H1 (cell line): ENCODE results near the gene SLC26A11. TPM values are rescaled to one million over a fixed set of nuclear protein-coding genes. Genes with fewer than 3 reads are reported as not detected.

Experiments
- CTCF ChIA-PET: fragments of 300-600 bp; sonication (Branson Sonifier 250); formaldehyde crosslinking; loops from one replicate; lab custom pipeline; 2021; ENCODE audit not compliant: partially characterized antibody; lab: Charles Lee
- POLR2A ChIA-PET: fragments of 300-600 bp; sonication (Branson Sonifier 250); formaldehyde crosslinking; loops from one replicate; lab custom pipeline; 2021; ENCODE audit warnings: inconsistent platforms; ENCODE audit not compliant: partially characterized antibody; lab: Charles Lee
- DNase-seq, 2 experiments: peaks; one replicate each; pipeline versions ENCODE4 v3.0.0 to v3.0.0-alpha.2; 2010 to 2022; ENCODE audit warnings: low spot score in 2 of 2, low read depth in 1 of 2, mixed read lengths in 1 of 2
- FAIRE-seq: peaks from 2 replicates; lab custom pipeline; 2011; peaks lifted over from hg19 to GRCh38; lab: Jason Lieb, UNC
- H2AFZ ChIP-seq: 2 replicates; pipeline ENCODE4 v1.8.1; 2012; ENCODE audit warnings: low read length, inconsistent platforms
- H2AK5ac ChIP-seq: 2 replicates; pipeline ENCODE4 v1.6.1; 2013; ENCODE audit warnings: low read depth, low read length
- H2BK120ac ChIP-seq: replicated peaks from 2 replicates; pipeline ENCODE3; 2013; ENCODE audit warnings: low read depth, low read length, inconsistent platforms
- H2BK12ac ChIP-seq: 2 replicates; pipeline ENCODE4 v1.6.1; 2013; ENCODE audit warnings: low read depth, low read length
- H2BK15ac ChIP-seq: 2 replicates; pipeline ENCODE4 v1.6.1; 2013; ENCODE audit warnings: low read length
- H2BK20ac ChIP-seq: 2 replicates; pipeline ENCODE4 v1.6.1; 2013; ENCODE audit warnings: low read length
- H2BK5ac ChIP-seq: 2 replicates; pipeline ENCODE4 v1.6.1; 2013; ENCODE audit warnings: low read depth, low read length
- H3K14ac ChIP-seq: 2 replicates; pipeline ENCODE4 v1.6.1; 2013; ENCODE audit warnings: inconsistent platforms; ENCODE audit not compliant: insufficient read length
- H3K18ac ChIP-seq: 2 replicates; pipeline ENCODE4 v1.6.1; 2013; ENCODE audit warnings: low read length; ENCODE audit errors: extremely low read depth
- H3K23ac ChIP-seq: 2 replicates; pipeline ENCODE4 v1.6.1; 2013; ENCODE audit warnings: inconsistent platforms; ENCODE audit not compliant: insufficient read length
- H3K23me2 ChIP-seq: 2 replicates; pipeline ENCODE4 v1.6.1; 2013; ENCODE audit warnings: low read depth, low read length
- H3K27ac ChIP-seq: 2 replicates; pipeline ENCODE4 v1.6.1; 2011; ENCODE audit warnings: low read depth, low read length, inconsistent platforms
- H3K27me3 ChIP-seq, 4 experiments: replicated peaks in 1 of 4; 1 replicate in 1 of 4; 2 replicates in 3 of 4; pipeline versions ENCODE4 v1.6.1 to v1.8.1; 2011 to 2013; ENCODE audit warnings: low read length in 3 of 4, mild to moderate bottlenecking in 3 of 4, inconsistent platforms in 2 of 4, mixed read lengths in 2 of 4, moderate library complexity in 1 of 4; ENCODE audit not compliant: control insufficient read depth in 3 of 4, insufficient read depth in 3 of 4; ENCODE audit errors: extremely low read depth in 1 of 4
- H3K36me3 ChIP-seq, 4 experiments: 2 replicates each; pipeline versions ENCODE4 v1.6.1 to v1.8.1; 2011 to 2013; ENCODE audit warnings: mild to moderate bottlenecking in 4 of 4, low read length in 3 of 4, moderate library complexity in 2 of 4, control low read depth in 1 of 4, inconsistent platforms in 1 of 4; ENCODE audit not compliant: insufficient read depth in 4 of 4, control insufficient read depth in 2 of 4
- H3K4ac ChIP-seq: replicated peaks from 2 replicates; pipeline ENCODE3; 2013; ENCODE audit warnings: low read length, low read depth, mixed read lengths, inconsistent platforms; ENCODE audit not compliant: insufficient read length
- H3K4me1 ChIP-seq, 4 experiments: replicated peaks in 1 of 4; 1 replicate in 1 of 4; 2 replicates in 3 of 4; pipeline versions ENCODE4 v1.6.1 to v1.8.1; 2011 to 2013; ENCODE audit warnings: low read length in 3 of 4, inconsistent platforms in 2 of 4, mixed read lengths in 1 of 4; ENCODE audit not compliant: insufficient read depth in 4 of 4, control insufficient read depth in 3 of 4
- H3K4me2 ChIP-seq, 2 experiments: 2 replicates each; pipeline versions ENCODE4 v1.6.1 to v1.8.1; 2011 to 2013; ENCODE audit warnings: low read depth in 2 of 2, low read length in 2 of 2, control low read depth in 1 of 2, inconsistent platforms in 1 of 2, mild to moderate bottlenecking in 1 of 2; ENCODE audit not compliant: insufficient read depth in 1 of 2
- H3K4me3 ChIP-seq, 4 experiments: fragments of 200-600, 300-600 bp in 1 of 4; sonication (generic), shearing (Covaris generic), sonication (Bioruptor Twin) in 1 of 4; 2 replicates each; pipeline versions ENCODE4 v1.5.1 to v1.8.1; 2011 to 2016; ENCODE audit warnings: low read length in 4 of 4, low read depth in 3 of 4, control low read depth in 2 of 4, inconsistent platforms in 2 of 4, mild to moderate bottlenecking in 2 of 4, mixed read lengths in 1 of 4, moderate library complexity in 1 of 4; ENCODE audit not compliant: insufficient read depth in 2 of 4; ENCODE audit errors: extremely low read depth in 1 of 4
- H3K56ac ChIP-seq: replicated peaks from 2 replicates; pipeline ENCODE3; 2013; ENCODE audit warnings: low read depth, mild to moderate bottlenecking, mixed read lengths, low read length, inconsistent platforms; ENCODE audit not compliant: insufficient read length
- H3K79me1 ChIP-seq: 2 replicates; pipeline ENCODE4 v1.6.1; 2013; ENCODE audit warnings: low read depth, low read length, control low read depth
- H3K79me2 ChIP-seq, 2 experiments: 2 replicates each; pipeline versions ENCODE4 v1.6.1 to v1.8.1; 2012 to 2013; ENCODE audit warnings: low read length in 2 of 2, mild to moderate bottlenecking in 2 of 2, inconsistent platforms in 1 of 2; ENCODE audit not compliant: insufficient read depth in 2 of 2, control insufficient read depth in 1 of 2
- H3K9ac ChIP-seq, 4 experiments: replicated peaks in 1 of 4; 1 replicate in 1 of 4; 2 replicates in 3 of 4; pipeline versions ENCODE4 v1.6.1 to v1.8.1; 2011 to 2013; ENCODE audit warnings: low read depth in 3 of 4, low read length in 3 of 4, control low read depth in 2 of 4, mild to moderate bottlenecking in 2 of 4, moderate library complexity in 2 of 4, inconsistent platforms in 1 of 4; ENCODE audit errors: extremely low read depth in 1 of 4
- H3K9me3 ChIP-seq, 2 experiments: 2 replicates each; pipeline versions ENCODE4 v1.6.1 to v1.8.1; 2012 to 2013; ENCODE audit warnings: mild to moderate bottlenecking in 2 of 2, moderate library complexity in 2 of 2, control low read depth in 1 of 2, inconsistent platforms in 1 of 2, low read depth in 1 of 2, low read length in 1 of 2, mixed read lengths in 1 of 2; ENCODE audit not compliant: insufficient read depth in 2 of 2
- H4K20me1 ChIP-seq, 2 experiments: replicated peaks in 1 of 2; 2 replicates each; pipeline versions ENCODE3 to v1.8.1; 2011 to 2013; ENCODE audit warnings: inconsistent platforms in 2 of 2, low read length in 2 of 2, mild to moderate bottlenecking in 1 of 2; ENCODE audit not compliant: insufficient read depth in 2 of 2, control insufficient read depth in 1 of 2
- H4K5ac ChIP-seq: 2 replicates; pipeline ENCODE4 v1.6.1; 2013; ENCODE audit warnings: low read length, low read depth, mixed read lengths, inconsistent platforms; ENCODE audit not compliant: insufficient read length
- H4K8ac ChIP-seq: 2 replicates; pipeline ENCODE4 v1.8.0; 2013; ENCODE audit warnings: mild to moderate bottlenecking, moderate library complexity, low read length, inconsistent platforms; ENCODE audit not compliant: insufficient read depth; ENCODE audit errors: extremely low read depth
- H4K91ac ChIP-seq: replicated peaks from 2 replicates; pipeline ENCODE3; 2013; ENCODE audit warnings: low read length, mixed read lengths, inconsistent platforms; ENCODE audit not compliant: insufficient read length
- BCL11A ChIP-seq, 2 experiments: IDR thresholded peaks; one replicate each; pipeline ENCODE4 v1.6.1; 2011; ENCODE audit warnings: low read depth in 2 of 2, low read length in 2 of 2, mild to moderate bottlenecking in 2 of 2
- BRCA1 ChIP-seq: IDR thresholded peaks from 2 replicates; pipeline ENCODE4 v1.6.1; 2012; ENCODE audit warnings: low read depth, low read length, improper control_type of control experiment
- GABPA ChIP-seq: IDR thresholded peaks from 2 replicates; pipeline ENCODE4 v1.6.1; 2011; ENCODE audit warnings: mild to moderate bottlenecking, low read length, moderate library complexity, borderline replicate concordance; ENCODE audit not compliant: insufficient read depth
- HDAC2 ChIP-seq, 2 experiments: fragments of 300-600 bp in 1 of 2; sonication (generic) in 1 of 2; IDR thresholded peaks; 2 replicates each; pipeline ENCODE4 v1.6.1; 2011 to 2012; ENCODE audit warnings: low read depth in 2 of 2, low read length in 2 of 2, mild to moderate bottlenecking in 2 of 2, moderate library complexity in 2 of 2, borderline replicate concordance in 1 of 2, inconsistent platforms in 1 of 2
- PHF8 ChIP-seq: fragments of 200-600 bp; sonication (generic); conservative IDR thresholded peaks from 2 replicates; pipeline ENCODE4 v1.7.1; 2012; ENCODE audit warnings: low read depth, mild to moderate bottlenecking, inconsistent platforms, low read length, moderate library complexity
- SIRT6 ChIP-seq: IDR thresholded peaks from one replicate; pipeline ENCODE4 v1.7.1; 2012; ENCODE audit warnings: low read length, inconsistent platforms
- WGBS, 2 experiments: shearing (Covaris generic) in 1 of 2; methylation state at CpG; one replicate each; pipeline versions ENCODE4 v1.1.6 to v1.1.7; 2013 to 2015; ENCODE audit warnings: low lambda C conversion rate in 2 of 2, mixed read lengths in 2 of 2, inconsistent platforms in 1 of 2, low coverage in 1 of 2, missing lambda C conversion rate in 1 of 2; ENCODE audit not compliant: insufficient replicate concordance in 2 of 2, insufficient coverage in 1 of 2, insufficient read length in 1 of 2; ENCODE audit errors: extremely low coverage in 1 of 2, missing lambda C conversion rate in 1 of 2; 5-methylcytosine and 5-hydroxymethylcytosine counted together
- polyA plus RNA-seq, 7 experiments: library from polyadenylated mRNA; depleted of rRNA in 3 of 7; stranded (reverse) in 5 of 7; unstranded in 2 of 7; fragments of >200 nt in 5 of 7; fragments of 200-250 nt in 2 of 7; gene quantifications; 1 replicate in 5 of 7; 2 replicates in 1 of 7; 4 replicates in 1 of 7; pipeline versions ENCODE4 v1.2.1 to v1.2.3, GENCODE V29; 2011 to 2013; ENCODE audit warnings: missing spikeins in 2 of 7, mixed read lengths in 2 of 7
- total RNA-seq: library from RNA; stranded (reverse); fragmentation: NEBNext Ultra II Directional; extraction: Animal tissue kit (Norgen Biotek cat#: 25700); gene quantifications from 2 replicates; pipeline ENCODE4 v1.2.1, GENCODE V29; 2021
- TF ChIP-seq, protein P1 (sequence below): IDR thresholded peaks from 2 replicates; pipeline ENCODE4 v1.6.1; 2012; ENCODE audit warnings: inconsistent platforms

The SLC26A11 gene
- total and polyA plus RNA-seq, 2 of the 8 experiments (the other 6 are each of a cell fraction or from before 2014, with no cell fraction given) = 15.5 to 25.9 TPM

DNA sequence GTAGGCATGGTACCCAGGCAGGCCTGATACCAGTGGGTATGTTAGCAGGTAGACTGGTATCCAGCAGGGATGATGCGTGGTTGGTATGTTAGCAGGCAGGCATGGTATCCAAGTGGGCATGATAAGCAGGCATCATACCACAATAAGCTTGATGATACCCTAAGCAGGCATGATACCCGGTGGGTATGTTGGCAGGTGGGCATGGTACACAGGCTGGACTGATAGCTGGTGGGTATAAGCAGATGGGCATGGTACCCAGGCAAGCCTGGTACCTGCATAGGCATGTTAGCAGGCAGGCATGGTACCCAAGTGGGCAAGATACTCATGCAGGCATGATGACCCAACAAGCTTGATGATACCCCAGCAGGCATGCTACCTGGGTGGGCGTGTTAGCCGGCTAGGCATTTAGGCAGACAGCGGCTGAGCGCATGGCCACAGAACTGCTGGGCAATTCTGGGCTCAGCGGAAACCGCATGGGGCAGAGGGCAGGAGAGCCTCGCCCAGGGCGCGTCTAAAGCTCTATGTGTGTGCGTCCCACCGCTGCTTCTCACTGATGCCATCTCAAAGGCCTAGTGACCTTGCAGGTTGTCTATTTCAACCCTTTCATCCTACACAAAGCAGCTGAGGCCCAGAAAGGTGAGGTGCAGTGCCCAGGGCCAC, 2.4 kb upstream of the SLC26A11 start:
- ChIA-PET CTCF (interaction anchor here (1.2 to 2.5 kb wide), 2 partner anchors 21 to 144 kb away, joined by 7 to 11 read pairs; no protein-coding TSS in a partner anchor), POLR2A (interaction anchor here (0.9 to 1.0 kb wide), 2 partner anchors 41 to 46 kb away, joined by 4 read pairs; no protein-coding TSS in a partner anchor)
- peak overlapping the region; percentile 11; the same call in 1 of the 2 replicates for H2BK5ac ChIP-seq
- no peak overlapping the region for H2BK12ac ChIP-seq
- H2AFZ ChIP-seq = no peak overlapping the region
- no peak overlapping the region for H3K18ac ChIP-seq
- no peak overlapping the region for H3K4me3 ChIP-seq
- H2BK20ac ChIP-seq = no peak overlapping the region
- H2BK15ac ChIP-seq = no peak overlapping the region
- no peak overlapping the region for H3K23ac ChIP-seq
- no peak overlapping the region for H3K4ac ChIP-seq
- 94% methylated on average over 13 of the region's 13 CpGs; no CpG with 5 or more reads in 1 of the 2 experiments for WGBS, 2 experiments
- H3K14ac ChIP-seq = no peak overlapping the region
- H4K20me1 ChIP-seq = peaks cover 0 to 13% of the 10 kb centered on the region in 2 experiments
- H3K36me3 ChIP-seq = peaks cover 0 to 4% (median 0%) of the 10 kb centered on the region in 4 experiments; a peak in 2 of 8 replicates
- H3K9ac ChIP-seq = no peak overlapping the region
- DNase-seq (no peak), FAIRE-seq (no peak)
- peaks cover 6% of the 10 kb centered on the region; the same call in 1 of the 2 replicates for H3K23me2 ChIP-seq
- no peak overlapping the region for H3K27ac ChIP-seq
- H3K56ac ChIP-seq = no peak overlapping the region
- H2BK120ac ChIP-seq = no peak overlapping the region
- TF ChIP-seq GABPA (no peak), SIRT6 (no peak), PHF8 (no peak), HDAC2 (IDR thresholded peaks at IDR 0.05; ENCODE audit: borderline replicate concordance in 1 of 2, low read depth in 2 of 2, low read length in 2 of 2) (no peak), BRCA1 (no peak), BCL11A (IDR thresholded peaks at IDR 0.05; ENCODE audit: low read depth in 2 of 2, low read length in 2 of 2) (no peak)
- TF ChIP-seq, protein P1, sequence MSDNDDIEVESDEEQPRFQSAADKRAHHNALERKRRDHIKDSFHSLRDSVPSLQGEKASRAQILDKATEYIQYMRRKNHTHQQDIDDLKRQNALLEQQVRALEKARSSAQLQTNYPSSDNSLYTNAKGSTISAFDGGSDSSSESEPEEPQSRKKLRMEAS = no peak
- no peak overlapping the region for H4K5ac ChIP-seq
- no peak overlapping the region for H3K4me2 ChIP-seq
- H3K4me1 ChIP-seq = peaks cover 0 to 6% (median 5%) of the 10 kb centered on the region in 4 experiments; a peak in 4 of 7 replicates
- no peaks in the 10 kb centered on the region; a peak in 1 of 7 replicates for H3K27me3 ChIP-seq
- no peak overlapping the region for H4K91ac ChIP-seq
- H3K79me2 ChIP-seq = no peaks in the 10 kb centered on the region
- peaks cover 6% of the 10 kb centered on the region for H3K79me1 ChIP-seq
- H3K9me3 ChIP-seq = no peaks in the 10 kb centered on the region
- H4K8ac ChIP-seq = no peak overlapping the region
- no peak overlapping the region for H2AK5ac ChIP-seq
